Measurements from ENCODE around the gene BCAP29. TPM values are rescaled to one million over a fixed set of nuclear protein-coding genes. Genes with fewer than 3 reads are reported as not detected.

Gene BCAP29
- total RNA-seq, 1 donor from 2014 or later: 103 TPM

GRCh38 chr7:107652642-107653041, 72.6 kb downstream of the BCAP29 start:
- no peak overlapping the region for H3K4me3 Mint-ChIP-seq

DNA sequence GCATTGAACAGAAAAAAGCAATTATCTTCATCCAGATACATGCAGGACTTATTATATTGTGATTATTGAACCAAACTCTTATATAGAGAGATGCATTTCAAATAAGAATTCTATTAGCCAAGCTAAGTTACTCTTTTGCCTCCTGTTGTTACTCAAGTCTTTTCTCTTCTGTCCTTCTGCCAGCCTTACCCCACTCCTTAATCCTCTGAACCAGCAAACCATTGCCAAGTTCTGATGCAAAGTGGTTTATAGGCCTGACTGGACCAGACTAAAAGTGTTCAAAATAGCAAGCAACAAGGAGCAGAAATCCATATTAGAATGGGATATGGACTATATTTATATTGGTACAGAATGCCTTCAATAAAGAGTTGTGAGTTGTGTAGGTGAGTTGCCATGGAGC, 78.4 kb downstream of the BCAP29 start:
- Histone ChIP-seq H3K4me1 (peaks cover 13% of the 10 kb centered on the region), H3K36me3 (no peaks in the 10 kb centered on the region), H3K4me3 (no peak overlapping the region), H3K27ac (no peak overlapping the region), H2AFZ (replicated peaks) (no peak overlapping the region), H3K9me3 (ENCODE audit: low read depth) (no peaks in the 10 kb centered on the region), H3F3A (ENCODE audit: low read depth) (no peaks in the 10 kb centered on the region), H3K27me3 (peaks cover 87% of the 10 kb centered on the region), H4K20me1 (ENCODE audit: low read depth) (peaks cover 29% of the 10 kb centered on the region), H3K9ac (no peak overlapping the region), H3K79me2 (ENCODE audit: low read depth) (no peaks in the 10 kb centered on the region), H3K4me2 (no peak overlapping the region)
- H3K27ac Mint-ChIP-seq: no peak overlapping the region
- H3K27me3 Mint-ChIP-seq (ENCODE audit: insufficient read depth, low read depth): peaks cover 41% of the 10 kb centered on the region
- H3K4me3 Mint-ChIP-seq: no peak overlapping the region
- H3K4me1 Mint-ChIP-seq: peaks cover 12% of the 10 kb centered on the region
- no peaks in the 10 kb centered on the region for H3K36me3 Mint-ChIP-seq
- H3K9me3 Mint-ChIP-seq: no peaks in the 10 kb centered on the region
- no peak for DNase-seq (ENCODE audit: low spot score)
- TF ChIP-seq EZH2phosphoT487 (IDR thresholded peaks at IDR 0.05) (no peak), CTCF (IDR thresholded peaks at IDR 0.05) (no peak), EZH2 (IDR thresholded peaks at IDR 0.05) (no peak)

More at GRCh38 chr7:107652642-107653041, 72.6 kb downstream of the BCAP29 start:
- Histone ChIP-seq H3F3A (ENCODE audit: low read depth) (no peaks in the 10 kb centered on the region), H3K36me3 (no peaks in the 10 kb centered on the region), H3K79me2 (ENCODE audit: low read depth) (no peaks in the 10 kb centered on the region), H3K4me2 (no peak overlapping the region), H3K27me3 (peaks cover 29% of the 10 kb centered on the region), H3K4me3 (no peak overlapping the region), H2AFZ (replicated peaks) (no peak overlapping the region), H3K9me3 (ENCODE audit: low read depth) (no peaks in the 10 kb centered on the region), H4K20me1 (ENCODE audit: low read depth) (no peaks in the 10 kb centered on the region), H3K4me1 (no peaks in the 10 kb centered on the region), H3K9ac (no peak overlapping the region), H3K27ac (no peak overlapping the region)
- TF ChIP-seq EZH2phosphoT487 (IDR thresholded peaks at IDR 0.05): no peak
- TF ChIP-seq CTCF (IDR thresholded peaks at IDR 0.05): no peak
- TF ChIP-seq EZH2 (IDR thresholded peaks at IDR 0.05): no peak
- H3K36me3 Mint-ChIP-seq: no peaks in the 10 kb centered on the region
- no peak overlapping the region for H3K27ac Mint-ChIP-seq
- peaks cover 2% of the 10 kb centered on the region for H3K27me3 Mint-ChIP-seq (ENCODE audit: insufficient read depth, low read depth)
- no peaks in the 10 kb centered on the region for H3K4me1 Mint-ChIP-seq
- DNase-seq (ENCODE audit: low spot score): no peak
- H3K9me3 Mint-ChIP-seq: peaks cover 4% of the 10 kb centered on the region

GRCh38 chr7:107659666-107660065, 79.6 kb downstream of the BCAP29 start:
- Histone ChIP-seq H3K4me2 (no peak overlapping the region), H3K27ac (no peak overlapping the region), H3K27me3 (peaks cover 96% of the 10 kb centered on the region), H3K79me2 (ENCODE audit: low read depth) (no peaks in the 10 kb centered on the region), H2AFZ (replicated peaks) (no peak overlapping the region), H3F3A (ENCODE audit: low read depth) (no peaks in the 10 kb centered on the region), H3K9me3 (ENCODE audit: low read depth) (no peaks in the 10 kb centered on the region), H3K4me3 (no peak overlapping the region), H3K36me3 (no peaks in the 10 kb centered on the region), H4K20me1 (ENCODE audit: low read depth) (peaks cover 29% of the 10 kb centered on the region), H3K4me1 (peaks cover 13% of the 10 kb centered on the region), H3K9ac (no peak overlapping the region)
- H3K27me3 Mint-ChIP-seq (ENCODE audit: insufficient read depth, low read depth): peaks cover 42% of the 10 kb centered on the region
- no peaks in the 10 kb centered on the region for H3K9me3 Mint-ChIP-seq
- TF ChIP-seq EZH2phosphoT487 (IDR thresholded peaks at IDR 0.05): no peak
- no peak for TF ChIP-seq EZH2 (IDR thresholded peaks at IDR 0.05)
- peak overlapping the region; percentile 27 for H3K4me3 Mint-ChIP-seq
- peaks cover 12% of the 10 kb centered on the region for H3K4me1 Mint-ChIP-seq
- DNase-seq (ENCODE audit: low spot score): no peak
- no peaks in the 10 kb centered on the region for H3K36me3 Mint-ChIP-seq
- H3K27ac Mint-ChIP-seq: no peak overlapping the region

GRCh38 chr7:107660381-107661080, 80.5 kb downstream of the BCAP29 start, which contains the start of gene SLC26A4:
Gene SLC26A4 (plus strand): TSS chr7:107660828. CDS start chr7:107661642, 814 bp downstream.
- Histone ChIP-seq H3K27me3 (peaks cover 98% of the 10 kb centered on the region), H3K27ac (no peak within 1 kb of the TSS), H3K4me1 (peaks cover 13% of the 10 kb centered on the region), H4K20me1 (ENCODE audit: low read depth) (peaks cover 29% of the 10 kb centered on the region), H3K36me3 (no peaks in the 10 kb centered on the region), H2AFZ (replicated peaks) (peak within 1 kb of the TSS; percentile 11), H3F3A (ENCODE audit: low read depth) (no peaks in the 10 kb centered on the region), H3K9ac (no peak within 1 kb of the TSS), H3K79me2 (ENCODE audit: low read depth) (no peaks in the 10 kb centered on the region), H3K4me3 (peak within 1 kb of the TSS; percentile 52), H3K9me3 (ENCODE audit: low read depth) (no peaks in the 10 kb centered on the region), H3K4me2 (peak within 1 kb of the TSS; percentile 95)
- peak; percentile 55 for DNase-seq (ENCODE audit: low spot score)
- H3K27ac Mint-ChIP-seq: no peak within 1 kb of the TSS
- H3K4me3 Mint-ChIP-seq: peak within 1 kb of the TSS; percentile 87
- no peaks in the 10 kb centered on the region for H3K9me3 Mint-ChIP-seq
- TF ChIP-seq CTCF (IDR thresholded peaks at IDR 0.05) (no peak), EZH2 (IDR thresholded peaks at IDR 0.05) (no peak), EZH2phosphoT487 (IDR thresholded peaks at IDR 0.05) (peak; percentile 8)
- H3K27me3 Mint-ChIP-seq (ENCODE audit: insufficient read depth, low read depth): peaks cover 44% of the 10 kb centered on the region
- H3K4me1 Mint-ChIP-seq: peaks cover 12% of the 10 kb centered on the region
- H3K36me3 Mint-ChIP-seq: no peaks in the 10 kb centered on the region
